ENCODE results near the gene CARMIL1.

GRCh38 chr6:25454136-25454535 lies 175.0 kb downstream of the CARMIL1 start:
- TF ChIP-seq TAF1 (IDR thresholded peaks at IDR 0.05; ENCODE audit: low read depth, low read length), result no peak
- TF ChIP-seq POLR2AphosphoS5 (IDR thresholded peaks at IDR 0.05; ENCODE audit: low read depth, low read length), result no peak
- no peak for TF ChIP-seq POLR2A (IDR thresholded peaks at IDR 0.05; ENCODE audit: low read depth, low read length)
- TF ChIP-seq PAX5 (IDR thresholded peaks at IDR 0.05; ENCODE audit: insufficient read depth, low read length, severe bottlenecking), result no peak
- no peak for TF ChIP-seq SPI1 (IDR thresholded peaks at IDR 0.05; ENCODE audit: low read depth, low read length)
